GM10248 (cell line): Measurements from ENCODE around the gene CBX1.
A peak's percentile ranks its signal among the peaks of the same experiment; 100 is the strongest.
"Not testable (repeated sequence)": the region's sequence is repeated elsewhere in the genome, so short reads cannot be mapped to it uniquely, and the experiment has no call there.

ENCODE experiments used
- CTCF ChIA-PET: fragments of 300-600 bp; sonication (Branson Sonifier 250); formaldehyde crosslinking; extraction: SDS; loops from one replicate; lab custom pipeline; 2021; ENCODE audit warnings: antibody characterized with exemption; lab: Yijun Ruan, JAX
- POLR2A ChIA-PET: fragments of 350-650 bp; sonication (Branson Sonifier 250); formaldehyde crosslinking; extraction: SDS; loops from one replicate; lab custom pipeline; 2020; ENCODE audit warnings: antibody characterized with exemption; lab: Yijun Ruan, JAX
- DNase-seq: peaks from one replicate; pipeline ENCODE4 v3.0.0; 2012; ENCODE audit errors: extremely low spot score
- TF ChIP-seq, protein P1 (sequence below): IDR thresholded peaks from 2 replicates; pipeline ENCODE4 v1.5.1; 2012; ENCODE audit warnings: mild to moderate bottlenecking, low read depth; ENCODE audit errors: extremely low read depth, missing control alignments, control extremely low read depth

Gene CBX1

DNA sequence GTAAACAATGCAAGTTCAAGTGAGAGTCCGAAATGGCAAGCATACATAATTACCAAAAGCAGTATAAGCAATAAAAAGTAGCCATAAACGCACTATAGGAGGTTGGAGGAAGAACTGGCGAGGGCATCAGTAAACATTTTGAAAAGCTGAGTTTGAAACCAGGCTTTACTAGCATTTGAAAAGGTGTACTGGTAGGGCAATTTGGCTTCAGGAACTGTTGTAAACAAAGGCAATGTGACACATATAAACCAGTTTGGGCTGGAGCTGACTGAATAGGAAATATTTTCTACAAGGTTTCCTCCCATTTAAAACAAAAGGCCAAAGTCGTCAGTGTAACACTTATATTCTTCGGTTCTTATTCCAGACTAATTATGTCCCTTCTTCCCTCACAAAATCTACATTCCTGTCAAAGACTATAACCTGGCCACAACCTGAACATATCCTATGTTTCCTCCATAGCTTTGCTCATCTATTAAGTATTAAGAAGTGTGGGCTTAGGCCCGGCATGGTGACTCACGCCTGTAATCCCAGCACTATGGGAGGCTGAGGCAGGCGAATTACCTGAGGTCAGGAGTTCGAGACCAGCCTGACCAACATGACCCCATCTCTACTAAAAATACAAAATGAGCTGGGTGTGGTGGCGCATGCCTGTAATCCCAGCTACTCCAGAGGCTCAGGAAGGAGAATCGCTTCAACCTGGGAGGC is 7.8 kb downstream of the CBX1 start:
- TF ChIP-seq, protein P1, sequence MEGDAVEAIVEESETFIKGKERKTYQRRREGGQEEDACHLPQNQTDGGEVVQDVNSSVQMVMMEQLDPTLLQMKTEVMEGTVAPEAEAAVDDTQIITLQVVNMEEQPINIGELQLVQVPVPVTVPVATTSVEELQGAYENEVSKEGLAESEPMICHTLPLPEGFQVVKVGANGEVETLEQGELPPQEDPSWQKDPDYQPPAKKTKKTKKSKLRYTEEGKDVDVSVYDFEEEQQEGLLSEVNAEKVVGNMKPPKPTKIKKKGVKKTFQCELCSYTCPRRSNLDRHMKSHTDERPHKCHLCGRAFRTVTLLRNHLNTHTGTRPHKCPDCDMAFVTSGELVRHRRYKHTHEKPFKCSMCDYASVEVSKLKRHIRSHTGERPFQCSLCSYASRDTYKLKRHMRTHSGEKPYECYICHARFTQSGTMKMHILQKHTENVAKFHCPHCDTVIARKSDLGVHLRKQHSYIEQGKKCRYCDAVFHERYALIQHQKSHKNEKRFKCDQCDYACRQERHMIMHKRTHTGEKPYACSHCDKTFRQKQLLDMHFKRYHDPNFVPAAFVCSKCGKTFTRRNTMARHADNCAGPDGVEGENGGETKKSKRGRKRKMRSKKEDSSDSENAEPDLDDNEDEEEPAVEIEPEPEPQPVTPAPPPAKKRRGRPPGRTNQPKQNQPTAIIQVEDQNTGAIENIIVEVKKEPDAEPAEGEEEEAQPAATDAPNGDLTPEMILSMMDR, result no peak
- no peak for DNase-seq
- ChIA-PET CTCF (interaction anchor here (0.8 to 5.8 kb wide), 3 partner anchors 9 to 39 kb away, joined by 3 to 48 read pairs (median 3); no protein-coding TSS in a partner anchor), POLR2A (interaction anchor here (0.6 to 1.0 kb wide), 2 partner anchors 15 to 176 kb away, joined by 3 to 7 read pairs; no protein-coding TSS in a partner anchor)

DNA sequence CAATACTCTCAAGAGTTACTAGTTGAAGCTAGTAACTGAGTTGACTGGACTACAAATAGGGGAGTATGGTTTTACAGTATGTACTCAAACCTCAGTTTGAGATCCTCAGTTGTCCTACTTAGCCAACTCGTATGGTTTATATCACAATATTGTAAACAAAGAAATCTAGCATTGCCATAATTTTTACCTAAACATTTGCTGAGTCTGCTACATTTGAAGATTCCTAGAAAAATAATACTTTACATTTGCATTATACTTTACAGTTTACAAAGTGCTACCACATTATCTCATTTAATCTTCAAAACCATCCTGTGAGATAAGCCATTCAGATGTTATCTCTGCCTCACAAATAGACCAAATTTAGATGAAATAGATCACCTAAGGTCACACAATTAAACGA is 16.3 kb downstream of the CBX1 start:
- ChIA-PET POLR2A (interaction anchor here (0.6 kb wide), 2 partner anchors 28 to 493 kb away, joined by 3 to 4 read pairs; no protein-coding TSS in a partner anchor), CTCF (interaction anchor here (1.1 to 6.5 kb wide), 6 partner anchors 9 to 58 kb away, joined by 3 to 60 read pairs (median 11); no protein-coding TSS in a partner anchor)
- no peak for DNase-seq
- TF ChIP-seq, protein P1, result no peak

DNA sequence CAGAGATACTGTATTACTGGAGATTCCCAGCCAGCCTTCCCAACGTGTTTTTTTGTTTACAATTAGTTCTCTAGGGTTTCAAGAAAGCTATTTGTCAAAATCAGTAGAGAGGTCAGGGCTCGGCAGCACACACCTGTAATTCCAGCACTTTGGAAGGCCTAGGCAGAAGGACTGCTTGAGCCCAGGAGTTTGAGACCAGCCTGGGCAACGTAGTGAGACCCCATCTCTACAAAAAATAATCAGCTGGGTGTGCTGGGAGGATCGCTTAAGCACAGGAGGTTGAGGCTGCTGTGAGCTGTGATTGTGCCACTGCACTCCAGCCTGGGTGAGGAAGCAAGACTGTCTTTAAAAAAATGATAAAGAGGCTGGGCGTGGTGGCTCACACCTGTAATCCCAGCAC is 19.4 kb downstream of the CBX1 start:
- DNase-seq, result no peak
- ChIA-PET CTCF (interaction anchor here (0.9 to 13.5 kb wide), 11 partner anchors 9 to 511 kb away, joined by 3 to 214 read pairs (median 27); partner anchors contain the start of genes HOXB5 and SNX11), POLR2A (interaction anchor here (0.6 kb wide), 1 partner anchor 20 kb away, joined by 4 read pairs; no protein-coding TSS in a partner anchor)
- TF ChIP-seq, protein P1, result no peak

DNA sequence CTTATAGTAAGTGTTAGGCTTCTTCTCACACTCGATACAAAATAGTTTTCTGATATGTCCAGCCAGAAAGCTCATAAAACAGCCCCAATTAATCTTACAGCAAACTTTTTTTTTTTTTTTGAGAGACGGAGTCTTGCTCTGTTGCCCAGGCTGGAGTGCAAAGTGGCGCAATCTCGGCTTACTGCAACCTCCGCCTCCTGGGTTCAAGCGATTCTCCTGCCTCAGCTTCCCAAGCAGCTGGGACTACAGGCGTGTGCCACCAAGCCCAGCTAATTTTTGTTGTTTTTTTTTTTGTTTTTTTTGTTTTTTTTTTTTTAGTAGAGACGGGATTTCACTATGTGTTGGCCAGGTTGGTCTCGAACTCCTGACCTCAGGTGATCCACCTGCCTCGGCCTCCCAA is 24.1 kb downstream of the CBX1 start:
- ChIA-PET POLR2A (interaction anchor here (0.7 kb wide), 2 partner anchors 24 to 40 kb away, joined by 3 read pairs; no protein-coding TSS in a partner anchor), CTCF (interaction anchor here (0.9 to 13.5 kb wide), 5 partner anchors 13 to 53 kb away, joined by 3 to 214 read pairs (median 6); no protein-coding TSS in a partner anchor)
- not testable (repeated sequence) for DNase-seq

DNA sequence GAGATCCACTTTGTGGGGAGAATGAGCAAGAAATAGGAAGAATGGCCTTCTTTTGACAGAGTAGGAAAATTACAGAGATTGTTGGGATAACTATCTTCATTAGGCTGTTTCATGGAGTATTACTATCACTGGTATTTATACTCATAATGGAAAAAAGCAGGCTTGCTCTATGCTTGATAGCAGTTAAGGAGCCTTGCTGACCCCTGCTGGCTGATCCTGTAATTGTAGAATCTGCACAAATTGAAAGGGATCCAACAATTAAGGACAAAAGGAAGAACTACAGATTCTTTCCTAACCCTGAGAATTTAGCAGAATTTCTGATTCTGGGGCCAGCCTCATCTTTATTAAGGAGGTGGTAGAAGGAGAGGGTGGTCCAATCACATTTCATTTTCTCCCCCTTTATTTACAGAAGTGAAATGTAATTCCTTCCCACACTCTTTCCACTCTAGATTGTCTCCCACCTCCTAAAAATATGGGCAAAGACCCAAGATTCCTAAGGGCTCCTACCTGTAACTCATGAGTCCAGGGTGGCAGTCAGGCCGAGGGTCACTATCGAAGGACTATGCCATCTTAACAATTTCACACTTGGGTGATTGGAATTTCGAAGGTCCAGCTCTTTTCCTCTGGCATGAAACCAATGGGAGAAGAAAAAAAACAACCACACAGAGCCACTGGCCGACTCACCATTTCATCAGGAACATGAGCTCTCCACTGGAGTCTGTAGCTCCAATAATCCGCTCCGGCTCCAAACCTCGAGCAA is 26.8 kb downstream of the CBX1 start:
- peak; percentile 64 for DNase-seq
- CTCF ChIA-PET, result interaction anchor here (0.7 to 13.5 kb wide), 30 partner anchors 9 to 549 kb away, joined by 3 to 214 read pairs (median 6); partner anchors contain the start of genes HOXB3, HOXB5 and NFE2L1
- POLR2A ChIA-PET, result interaction anchor here (0.6 kb wide), 1 partner anchor 10 kb away, joined by 3 read pairs; no protein-coding TSS in a partner anchor
- TF ChIP-seq, protein P1, result peak; percentile 81

DNA sequence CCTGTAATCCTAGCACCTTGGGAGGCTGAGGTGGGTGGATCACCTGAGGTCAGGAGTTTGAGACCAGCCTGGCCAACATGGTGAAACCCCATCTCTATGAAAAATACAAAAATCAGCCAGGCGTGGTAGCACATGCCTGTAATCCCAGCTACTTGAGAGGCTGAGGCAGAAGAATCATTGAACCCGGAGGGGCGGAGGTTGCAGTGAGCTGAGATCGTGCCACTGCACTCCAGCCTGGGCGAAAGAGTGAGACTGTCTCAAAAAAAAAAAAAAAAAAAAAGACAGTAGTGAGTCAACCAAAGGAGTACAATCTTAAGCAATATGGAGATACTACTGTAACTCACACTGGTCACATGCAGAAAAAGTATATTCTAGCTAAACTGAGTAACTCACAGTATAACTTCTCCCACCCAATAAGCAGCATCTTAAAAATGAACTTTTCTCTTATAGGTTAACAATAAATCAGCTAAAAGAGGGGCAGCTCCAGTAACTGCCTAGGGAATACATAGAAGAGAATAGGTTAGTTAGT is 27.6 kb downstream of the CBX1 start:
- DNase-seq, POLR2A ChIA-PET: not testable (repeated sequence)
- CTCF ChIA-PET, result interaction anchor here (0.8 to 13.5 kb wide), 18 partner anchors 8 to 520 kb away, joined by 3 to 214 read pairs (median 4); partner anchors contain the start of genes HOXB3 and HOXB5

DNA sequence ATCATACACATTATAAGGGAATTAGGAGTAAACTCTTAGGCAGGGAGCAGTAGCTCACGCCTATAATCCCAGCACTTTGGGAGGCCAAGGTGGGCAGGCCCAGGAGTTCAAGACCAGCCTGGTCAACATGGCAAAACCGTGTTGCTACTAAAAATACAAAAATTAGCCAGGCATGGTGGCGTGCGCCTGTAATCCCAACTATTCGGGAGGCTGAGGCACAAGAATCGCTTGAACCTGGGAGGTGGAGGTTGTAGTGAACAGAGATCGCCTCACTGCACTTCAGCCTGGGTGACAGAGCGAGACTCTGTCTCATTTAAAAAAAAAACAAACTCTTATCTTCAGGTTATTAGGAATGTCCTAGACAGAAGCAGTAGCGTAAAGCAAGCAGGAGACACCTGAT is 28.5 kb downstream of the CBX1 start:
- CTCF ChIA-PET, result interaction anchor here (0.8 to 13.5 kb wide), 12 partner anchors 9 to 521 kb away, joined by 3 to 214 read pairs (median 4); partner anchors contain the start of gene HOXB5
- DNase-seq, POLR2A ChIA-PET: not testable (repeated sequence)
